Activated CD4-positive, alpha-beta T cell treated with anti-CD3 and anti-CD28 coated beads, Interleukin-2, amount 10 ng/mL, durations not matched to agents 24 days and 14 days (primary cell): ENCODE data around the gene LARP1. TPM values are rescaled to one million over a fixed set of nuclear protein-coding genes. Genes with fewer than 3 reads are reported as not detected.

ENCODE experiments used
- DNase-seq: peaks from one replicate; pipeline ENCODE4 v3.0.0; 2022
- H3K27ac Mint-ChIP-seq: one replicate; pipeline ENCODE4 v1.8.0; 2022; ENCODE audit warnings: mild to moderate bottlenecking, mixed read lengths
- H3K27me3 Mint-ChIP-seq: one replicate; pipeline ENCODE4 v1.8.0; 2022; ENCODE audit warnings: mixed read lengths
- H3K36me3 Mint-ChIP-seq: one replicate; pipeline ENCODE4 v1.8.0; 2022; ENCODE audit warnings: low read depth, mild to moderate bottlenecking, mixed read lengths
- H3K4me1 Mint-ChIP-seq: one replicate; pipeline ENCODE4 v1.8.0; 2021; ENCODE audit warnings: mixed read lengths
- H3K4me3 Mint-ChIP-seq: one replicate; pipeline ENCODE4 v1.8.0; 2022; ENCODE audit warnings: mild to moderate bottlenecking, moderate library complexity, mixed read lengths
- H3K9me3 Mint-ChIP-seq: one replicate; pipeline ENCODE4 v1.8.0; 2021; ENCODE audit warnings: mixed read lengths
- intact Hi-C: fragments of 100-400 bp; cut with micrococcal nuclease; formaldehyde crosslinking; loops from one replicate; pipeline ENCODE4 v1.15.1; 2023
- total RNA-seq: library from RNA; stranded (reverse); gene quantifications from 2 replicates; pipeline ENCODE4 v1.2.3, GENCODE V29; 2022

The LARP1 gene
- total RNA-seq, 1 donor from 2014 or later: 348 TPM

GRCh38 chr5:154840435-154841272, 85.5 kb downstream of the LARP1 start:
- H3K27me3 Mint-ChIP-seq: no peaks in the 10 kb centered on the region
- H3K9me3 Mint-ChIP-seq: no peaks in the 10 kb centered on the region
- peaks cover 2% of the 10 kb centered on the region for H3K4me1 Mint-ChIP-seq
- H3K36me3 Mint-ChIP-seq: no peaks in the 10 kb centered on the region
- no peak overlapping the region for H3K27ac Mint-ChIP-seq
- intact Hi-C loops: no loop called here
- DNase-seq: no peak
- no peak overlapping the region for H3K4me3 Mint-ChIP-seq

GRCh38 chr5:154841273-154841661, 86.1 kb downstream of the LARP1 start:
- no peaks in the 10 kb centered on the region for H3K27me3 Mint-ChIP-seq
- no peak overlapping the region for H3K27ac Mint-ChIP-seq
- peaks cover 2% of the 10 kb centered on the region for H3K36me3 Mint-ChIP-seq
- no peaks in the 10 kb centered on the region for H3K9me3 Mint-ChIP-seq
- peaks cover 2% of the 10 kb centered on the region for H3K4me1 Mint-ChIP-seq
- H3K4me3 Mint-ChIP-seq: no peak overlapping the region
- DNase-seq: no peak
- intact Hi-C loops: no loop called here

- Mint-ChIP-seq H3K27ac (no peak overlapping the region), H3K9me3 (no peaks in the 10 kb centered on the region), H3K36me3 (peaks cover 3% of the 10 kb centered on the region), H3K4me3 (no peak overlapping the region), H3K4me1 (peaks cover 2% of the 10 kb centered on the region), H3K27me3 (no peaks in the 10 kb centered on the region)
- intact Hi-C loops: no loop called here
- DNase-seq: no peak
Measured at GRCh38 chr5:154842689-154843530, 87.7 kb downstream of the LARP1 start.

GRCh38 chr5:154844809-154845208, 89.6 kb downstream of the LARP1 start:
- Mint-ChIP-seq H3K36me3 (peaks cover 4% of the 10 kb centered on the region), H3K27ac (no peak overlapping the region), H3K4me3 (no peak overlapping the region), H3K27me3 (no peaks in the 10 kb centered on the region), H3K4me1 (peaks cover 8% of the 10 kb centered on the region), H3K9me3 (no peaks in the 10 kb centered on the region)
- DNase-seq: no peak
- intact Hi-C loops: no loop called here

- H3K27ac Mint-ChIP-seq: no peak overlapping the region
- intact Hi-C loops: no loop called here
- peaks cover 16% of the 10 kb centered on the region for H3K4me1 Mint-ChIP-seq
- peaks cover 4% of the 10 kb centered on the region for H3K36me3 Mint-ChIP-seq
- no peak overlapping the region for H3K4me3 Mint-ChIP-seq
- H3K9me3 Mint-ChIP-seq: no peaks in the 10 kb centered on the region
- H3K27me3 Mint-ChIP-seq: peaks cover 2% of the 10 kb centered on the region
- DNase-seq: no peak
Measured at GRCh38 chr5:154849264-154849785, 94.1 kb downstream of the LARP1 start.

GRCh38 chr5:154849791-154850201, 94.6 kb downstream of the LARP1 start:
- Mint-ChIP-seq H3K27me3 (peaks cover 2% of the 10 kb centered on the region), H3K27ac (peak overlapping the region; percentile 45), H3K36me3 (peaks cover 4% of the 10 kb centered on the region), H3K9me3 (no peaks in the 10 kb centered on the region), H3K4me3 (no peak overlapping the region), H3K4me1 (peaks cover 16% of the 10 kb centered on the region)
- DNase-seq: no peak
- intact Hi-C loops: loop anchor here (10.0 kb wide), 1 partner anchor 655 kb away; the partner anchor contains the start of gene GALNT10

GRCh38 chr5:154850255-154851062, 95.3 kb downstream of the LARP1 start, which contains the start of gene FAXDC2:
TSS of gene FAXDC2 (minus strand) at chr5:154850603. CDS start at chr5:154838178, 12,425 bp downstream.
- Mint-ChIP-seq H3K27ac (peak within 1 kb of the TSS; percentile 45), H3K4me1 (peaks cover 16% of the 10 kb centered on the region), H3K4me3 (no peak within 1 kb of the TSS), H3K9me3 (no peaks in the 10 kb centered on the region), H3K27me3 (peaks cover 2% of the 10 kb centered on the region), H3K36me3 (peaks cover 4% of the 10 kb centered on the region)
- DNase-seq: no peak
- intact Hi-C loops: loop anchor here (10.0 kb wide), 1 partner anchor 656 kb away; the partner anchor contains the start of gene GALNT10

GRCh38 chr5:154851351-154851750, 96.2 kb downstream of the LARP1 start:
- Mint-ChIP-seq H3K4me1 (peaks cover 16% of the 10 kb centered on the region), H3K27me3 (peaks cover 2% of the 10 kb centered on the region), H3K36me3 (peaks cover 2% of the 10 kb centered on the region), H3K9me3 (no peaks in the 10 kb centered on the region), H3K27ac (no peak overlapping the region), H3K4me3 (no peak overlapping the region)
- intact Hi-C loops: loop anchor here (10.0 kb wide), 1 partner anchor 657 kb away; the partner anchor contains the start of gene GALNT10
- DNase-seq: no peak

- peak overlapping the region; percentile 100 for H3K4me3 Mint-ChIP-seq
- intact Hi-C loops: loop anchor here (1.0 to 10.0 kb wide), 6 partner anchors 81 to 820 kb away; partner anchors contain the start of genes FAM114A2, GALNT10, GEMIN5 and LARP1
- H3K9me3 Mint-ChIP-seq: no peaks in the 10 kb centered on the region
- peaks cover 16% of the 10 kb centered on the region for H3K36me3 Mint-ChIP-seq
- H3K27ac Mint-ChIP-seq: peak overlapping the region; percentile 98
- peaks cover 29% of the 10 kb centered on the region for H3K4me1 Mint-ChIP-seq
- peak; percentile 96 for DNase-seq
- no peaks in the 10 kb centered on the region for H3K27me3 Mint-ChIP-seq
Measured at GRCh38 chr5:154857530-154858296, 102.5 kb downstream of the LARP1 start.

- Mint-ChIP-seq H3K4me1 (peaks cover 36% of the 10 kb centered on the region), H3K36me3 (peaks cover 22% of the 10 kb centered on the region), H3K27me3 (no peaks in the 10 kb centered on the region), H3K4me3 (peak within 1 kb of the TSS; percentile 100), H3K9me3 (no peaks in the 10 kb centered on the region), H3K27ac (peak within 1 kb of the TSS; percentile 98)
- peak; percentile 99 for DNase-seq
- intact Hi-C loops: loop anchor here (1.0 to 10.0 kb wide), 5 partner anchors 80 to 821 kb away; partner anchors contain the start of genes FAM114A2, GALNT10, GEMIN5 and MFAP3
Measured at GRCh38 chr5:154858297-154858971, 103.3 kb downstream of the LARP1 start, which contains the start of gene CNOT8. TSS of gene CNOT8 (plus strand) at chr5:154858627. CDS start at chr5:154863279, 4,652 bp downstream.

GRCh38 chr5:154858972-154859871, 104.0 kb downstream of the LARP1 start:
- DNase-seq: peak; percentile 76
- no peaks in the 10 kb centered on the region for H3K27me3 Mint-ChIP-seq
- intact Hi-C loops: loop anchor here (1.0 to 10.0 kb wide), 6 partner anchors 8 to 822 kb away; partner anchors contain the start of genes FAM114A2, GALNT10, GEMIN5 and MFAP3

More at GRCh38 chr5:154858972-154859871, 104.0 kb downstream of the LARP1 start:
- H3K27ac Mint-ChIP-seq: peak overlapping the region; percentile 98
- H3K36me3 Mint-ChIP-seq: peaks cover 28% of the 10 kb centered on the region
- no peaks in the 10 kb centered on the region for H3K9me3 Mint-ChIP-seq
- H3K4me1 Mint-ChIP-seq: peaks cover 38% of the 10 kb centered on the region
- H3K4me3 Mint-ChIP-seq: peak overlapping the region; percentile 100
